GM18867 (cell line): ENCODE results near the gene CCDC137.
"Not testable (repeated sequence)": the region's sequence is repeated elsewhere in the genome, so short reads cannot be mapped to it uniquely, and the experiment has no call there.

Experiments used
- ATAC-seq: cut with Tn5 transposase; IDR thresholded peaks from one replicate; pipeline ENCODE4 v1.9.1; 2021; ENCODE audit warnings: mild to moderate bottlenecking, moderate library complexity; ENCODE audit not compliant: unreplicated experiment

The CCDC137 gene

DNA sequence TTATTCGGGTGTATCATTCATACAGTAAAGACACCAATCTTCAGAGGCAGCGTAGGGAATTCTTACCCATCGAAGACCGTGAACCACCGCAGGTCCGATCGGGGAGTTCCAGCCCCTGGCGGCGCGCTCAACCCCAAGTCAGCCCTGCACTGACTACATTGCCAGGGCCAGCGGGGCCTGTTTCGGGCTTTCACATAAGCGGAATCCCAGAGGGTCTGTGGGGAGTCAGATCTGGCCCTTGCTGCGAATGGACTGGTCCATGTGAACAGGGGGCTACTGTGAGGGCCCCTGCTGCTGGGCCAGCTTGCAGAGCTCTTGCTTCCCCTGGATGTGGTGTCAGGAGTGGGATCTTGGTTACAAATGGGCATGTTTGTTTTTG is 17.8 kb upstream of the CCDC137 start:
- ATAC-seq, result no peak

DNA sequence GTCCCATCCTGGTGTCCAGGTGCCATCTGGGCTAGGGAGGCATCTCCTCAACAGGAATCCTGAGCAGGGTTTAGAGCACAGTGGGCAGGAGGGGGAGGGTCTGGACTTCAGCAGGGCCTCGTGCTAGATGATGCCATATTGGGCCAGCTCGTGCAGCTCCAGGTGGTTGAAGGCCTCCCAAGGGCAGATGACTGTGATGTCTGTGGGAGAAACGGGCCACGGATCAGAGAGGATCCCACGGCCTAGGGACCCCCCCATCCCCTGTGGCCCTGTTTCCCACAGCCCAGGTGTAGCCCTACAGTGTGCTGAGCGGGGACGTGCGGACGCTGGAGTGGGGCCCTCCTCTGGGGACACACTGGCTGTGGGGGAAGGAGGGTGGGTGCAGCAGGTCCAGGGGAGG is 15.6 kb upstream of the CCDC137 start:
- no peak for ATAC-seq

- ATAC-seq, result no peak
Measured at GRCh38 chr17:81651692-81652091, 14.8 kb upstream of the CCDC137 start.

DNA sequence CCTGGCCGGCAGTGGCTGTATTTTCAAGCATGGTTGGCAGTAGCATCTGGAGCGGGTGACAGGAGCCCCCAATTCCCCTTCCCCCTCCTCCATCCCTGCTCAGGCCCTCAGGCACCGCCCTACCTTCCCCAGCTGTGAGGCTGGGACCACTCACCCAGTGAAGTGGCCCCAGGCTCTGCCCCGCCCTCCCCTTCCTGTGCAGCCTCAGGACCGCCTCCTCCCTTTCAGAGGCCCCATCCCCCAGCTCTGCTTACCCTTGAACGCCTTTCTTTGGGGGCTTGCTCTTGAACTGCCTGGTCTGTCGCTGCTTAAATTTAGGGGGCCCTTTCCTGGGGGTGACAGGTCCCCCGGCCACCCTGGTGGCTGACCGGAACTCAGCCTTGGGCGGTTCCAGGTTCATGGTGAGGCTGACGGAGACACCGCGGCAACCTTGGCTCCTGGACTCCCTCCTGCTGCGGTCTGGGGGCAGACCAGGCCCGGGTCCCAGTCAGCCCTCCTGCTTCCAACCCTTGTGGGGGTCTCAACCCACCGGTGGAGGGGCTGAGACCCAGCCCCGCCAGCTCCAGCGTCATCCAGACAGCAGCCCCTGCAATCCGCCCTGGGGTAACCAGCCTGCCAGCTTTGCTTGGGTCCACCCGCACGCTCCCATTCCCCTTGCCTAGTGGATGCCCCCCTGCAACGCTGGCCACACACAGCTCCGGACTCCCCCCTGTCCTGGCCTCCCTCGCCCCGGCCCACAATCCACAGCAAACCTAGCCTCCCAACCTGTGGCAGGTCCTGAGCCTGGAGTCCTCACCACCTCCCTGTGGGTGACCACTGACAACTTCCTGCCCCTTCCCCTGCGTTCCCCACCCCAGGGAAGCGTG is 13.4 kb upstream of the CCDC137 start:
- ATAC-seq, result no peak

DNA sequence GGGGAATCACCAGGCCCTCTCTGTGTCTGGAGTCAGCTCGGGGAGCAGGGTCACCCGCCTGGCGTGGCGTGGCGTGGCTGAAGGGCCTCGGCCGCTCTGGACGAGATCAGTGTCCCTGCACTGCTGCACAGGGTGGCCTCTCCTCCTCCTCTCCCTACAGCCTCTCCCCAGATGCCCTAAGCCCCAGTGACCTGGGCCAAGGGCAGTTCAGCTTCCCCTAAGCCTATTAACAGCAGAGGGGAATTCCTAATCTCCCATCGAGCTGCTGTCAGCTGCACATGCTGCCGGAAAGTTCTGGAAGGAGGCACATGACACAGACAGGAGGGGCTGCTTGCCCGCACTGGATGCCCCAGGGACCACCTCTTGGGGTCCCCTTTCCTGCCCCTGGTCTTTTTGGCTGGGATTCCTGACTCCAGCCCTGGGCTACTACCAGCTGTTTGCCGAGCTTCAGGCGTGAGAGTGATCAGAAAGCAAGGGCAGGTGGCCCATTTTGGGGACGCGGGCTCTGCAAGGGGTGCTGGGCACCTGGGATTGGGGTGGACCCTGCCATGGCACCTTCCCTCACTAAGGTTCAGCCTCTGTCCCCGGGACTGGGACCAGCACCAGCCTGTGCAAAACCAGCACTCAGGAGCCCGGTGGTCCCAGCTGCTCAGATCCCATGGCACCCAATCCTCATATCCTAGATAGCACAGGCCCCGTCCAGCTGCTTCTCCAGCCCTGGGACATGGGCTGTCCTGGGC is 11.0 kb upstream of the CCDC137 start:
- no peak for ATAC-seq

DNA sequence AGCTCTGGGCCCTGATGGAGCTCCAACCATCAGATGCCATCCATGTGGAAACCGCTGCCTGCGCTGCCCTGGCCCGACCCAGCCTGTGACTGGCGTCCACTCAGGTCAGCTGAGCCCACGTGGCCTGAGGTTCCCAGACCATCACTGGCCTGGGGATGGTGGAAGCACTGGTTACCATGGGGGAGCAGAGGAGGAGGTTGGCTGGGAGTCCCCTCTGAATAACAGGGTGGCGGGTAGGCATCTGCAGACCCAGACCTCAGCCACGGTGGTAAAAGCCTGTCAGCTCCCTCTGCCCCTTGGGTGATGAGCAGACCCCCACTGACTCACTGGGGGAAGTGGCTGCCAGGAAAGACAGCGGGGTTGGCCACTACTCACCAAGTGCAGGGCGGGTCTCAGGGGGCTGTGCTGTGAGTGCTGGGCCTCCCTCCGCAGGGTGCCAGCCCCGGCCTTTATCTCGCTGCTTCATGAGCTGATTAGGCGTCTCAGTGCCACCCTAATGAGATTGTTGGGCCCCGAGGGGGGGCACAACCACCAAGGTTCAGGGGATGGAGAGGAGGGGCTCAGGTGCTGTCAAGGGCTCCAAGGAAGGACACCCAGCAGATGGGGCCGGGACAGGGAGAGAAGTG is 10.3 kb upstream of the CCDC137 start, which contains the start of gene PDE6G:
TSS of gene PDE6G (minus strand) at position 425 of the 626 bp plus-strand sequence. CDS start 3,237 bp downstream, outside the sequence.
- no peak for ATAC-seq

DNA sequence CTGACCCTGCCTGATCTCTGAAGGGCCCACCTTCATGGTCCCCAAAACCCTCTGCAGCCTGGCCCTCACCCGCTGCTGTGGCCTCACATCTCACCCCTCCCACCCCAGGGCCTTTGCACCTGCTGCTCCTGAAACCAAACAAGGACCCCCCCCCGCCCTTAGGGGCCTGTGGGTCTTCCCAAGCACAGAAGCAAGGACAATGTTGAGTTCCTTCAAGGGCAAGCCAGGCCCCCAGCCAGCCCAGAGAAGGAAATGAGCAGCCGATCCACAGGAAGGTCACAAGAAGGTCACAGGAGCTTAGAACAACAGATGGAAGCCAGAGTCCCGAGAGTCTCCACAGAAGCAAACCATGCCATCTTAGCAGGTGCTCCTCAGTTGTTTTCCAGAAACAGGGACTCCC is 9.7 kb upstream of the CCDC137 start:
- ATAC-seq, result no peak

- no peak for ATAC-seq
Measured at GRCh38 chr17:81659038-81659437, 7.5 kb upstream of the CCDC137 start.

DNA sequence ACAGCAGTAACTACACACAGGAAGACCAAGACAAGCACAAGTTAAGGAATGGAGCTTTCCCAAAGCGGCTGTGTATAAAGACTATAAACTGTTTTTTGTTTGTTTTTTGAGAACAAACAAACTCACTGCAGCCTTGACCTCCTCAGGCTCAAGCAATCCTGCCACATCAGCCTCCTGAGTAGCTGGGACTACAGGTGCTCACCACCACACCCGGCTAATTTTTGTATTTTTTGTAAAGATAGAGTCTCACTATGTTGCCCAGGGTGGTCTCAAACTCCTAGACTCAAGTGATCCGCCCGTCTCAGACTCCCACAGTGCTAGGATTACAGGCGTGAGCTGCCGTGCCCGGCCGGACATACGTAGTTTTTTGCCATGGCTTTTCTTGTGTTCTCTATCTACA is 6.1 kb upstream of the CCDC137 start:
- ATAC-seq, result no peak

DNA sequence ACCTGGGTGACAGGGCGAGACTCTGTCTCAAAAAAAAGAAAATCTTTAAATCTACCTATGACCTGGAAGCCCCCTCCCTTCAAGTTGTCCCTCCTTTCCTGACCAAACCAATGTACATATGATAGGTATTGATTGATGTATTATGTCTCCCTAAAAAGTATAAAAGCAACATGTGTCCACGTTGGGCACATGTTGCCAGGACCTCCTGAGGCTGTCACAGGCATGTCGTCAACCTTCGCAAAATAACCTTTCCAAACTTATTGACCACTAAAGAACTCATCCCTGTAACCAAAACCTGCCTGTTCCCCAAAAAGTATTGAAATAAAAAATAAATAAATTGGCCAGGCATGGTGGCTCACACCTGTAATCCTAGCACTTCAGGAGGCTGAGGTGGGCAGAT is 4.5 kb upstream of the CCDC137 start:
- no peak for ATAC-seq

GRCh38 chr17:81664051-81664470 is 2.5 kb upstream of the CCDC137 start:
- ATAC-seq, result no peak

DNA sequence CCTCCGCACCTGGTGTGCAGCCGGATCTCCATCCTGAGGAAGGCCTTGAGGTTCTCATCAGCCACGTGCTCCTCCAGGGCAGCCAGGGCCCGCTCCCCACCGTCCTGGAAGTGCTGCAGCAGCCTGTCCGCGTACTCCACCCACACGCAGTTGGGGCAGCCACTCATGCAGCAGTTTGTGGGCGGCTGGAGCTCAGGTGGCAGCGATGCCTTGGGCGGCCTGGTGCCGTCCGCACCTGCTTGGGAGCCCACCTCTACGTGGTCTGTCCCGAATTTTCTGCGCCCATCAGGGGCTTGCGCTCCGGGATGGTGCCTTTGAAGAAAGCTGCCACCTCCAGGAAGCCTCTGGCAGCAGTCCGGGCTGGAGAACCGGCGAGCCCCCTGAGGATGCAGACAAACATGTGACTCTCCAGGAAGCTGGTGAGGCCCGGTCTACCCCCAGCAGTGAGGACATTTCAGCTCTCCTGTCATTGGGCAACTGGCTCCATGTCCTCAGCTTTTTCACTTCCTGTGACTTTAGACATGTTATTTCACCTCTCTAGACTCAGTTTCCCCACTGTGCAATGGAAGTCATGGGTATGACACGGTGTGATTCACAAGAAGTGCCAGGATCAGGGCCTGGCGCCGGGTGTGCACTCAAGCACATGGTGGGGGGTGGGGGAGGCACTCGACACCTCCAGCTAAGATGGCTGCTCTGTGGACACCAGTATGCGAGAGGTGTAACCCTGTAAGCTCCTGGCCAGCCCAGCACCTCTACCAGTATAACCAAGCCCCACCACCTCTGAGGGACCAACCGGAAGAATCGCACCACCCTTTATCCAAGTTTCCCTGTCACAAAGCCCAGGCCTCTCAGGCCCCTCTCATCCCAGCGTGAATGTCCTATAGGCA is 1.1 kb upstream of the CCDC137 start:
- no peak for ATAC-seq

DNA sequence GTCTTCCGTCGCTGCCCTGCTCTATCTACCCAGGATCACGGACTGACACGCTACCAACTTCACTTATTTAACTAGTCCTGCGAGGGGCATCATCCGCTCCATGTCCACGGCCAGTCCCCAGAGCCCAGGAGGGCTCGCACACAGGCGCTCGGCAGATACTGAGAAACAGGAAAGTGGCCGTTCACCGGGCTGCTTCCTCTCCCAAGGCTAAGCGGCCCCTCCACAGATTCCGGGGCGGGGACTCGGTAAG is 520 bp upstream of the CCDC137 start:
- ATAC-seq, result no peak

DNA sequence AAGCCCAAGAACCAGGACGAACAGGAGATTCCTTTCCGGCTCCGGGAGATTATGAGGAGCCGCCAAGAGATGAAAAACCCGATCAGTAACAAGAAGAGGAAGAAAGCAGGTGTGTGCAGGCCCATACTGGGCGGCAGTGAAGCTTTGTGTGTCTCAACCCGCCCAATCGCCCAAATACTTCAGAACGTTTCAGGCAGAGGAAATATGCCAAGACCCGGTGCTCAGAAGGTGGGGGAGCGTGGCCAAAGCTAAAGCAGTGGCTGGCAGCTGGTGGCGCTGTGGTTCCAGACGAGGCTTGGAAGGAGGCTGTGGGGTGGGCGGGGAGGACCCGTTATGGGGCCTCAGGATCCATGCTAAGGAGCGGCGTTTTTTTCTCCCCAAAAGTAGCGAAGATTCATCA is 1.2 kb downstream of the CCDC137 start:
- no peak for ATAC-seq

GRCh38 chr17:81672504-81672903 is 6.0 kb downstream of the CCDC137 start:
- ATAC-seq, result no peak

- no peak for ATAC-seq
Measured at GRCh38 chr17:81672954-81673353, 6.4 kb downstream of the CCDC137 start.

GRCh38 chr17:81673561-81674258 is 7.2 kb downstream of the CCDC137 start:
- no peak for ATAC-seq

- not testable (repeated sequence) for ATAC-seq
Measured at GRCh38 chr17:81675515-81676221, 9.1 kb downstream of the CCDC137 start.

GRCh38 chr17:81676906-81677305 is 10.4 kb downstream of the CCDC137 start:
- no peak for ATAC-seq

DNA sequence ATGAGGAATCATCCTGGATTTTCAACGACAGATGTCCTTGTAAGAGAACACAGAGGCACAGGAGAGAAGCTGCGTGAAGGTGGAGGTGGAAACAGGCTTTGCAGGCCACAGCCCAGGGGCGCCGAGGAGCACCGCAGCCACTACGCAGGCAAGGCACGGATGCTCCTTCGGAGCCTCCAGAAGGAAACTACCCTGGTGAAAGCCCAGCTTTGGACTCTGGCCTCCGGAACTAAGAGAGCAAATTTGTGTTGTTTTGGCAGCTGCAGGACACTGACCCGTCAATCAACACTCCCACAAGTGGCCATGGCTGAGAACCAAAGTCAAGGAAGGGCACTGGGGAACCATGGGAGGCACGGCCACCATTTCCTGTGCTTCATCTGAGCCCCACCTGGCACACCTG is 13.6 kb downstream of the CCDC137 start:
- ATAC-seq, result no peak
